Retinal pigment epithelial cell (primary cell): ENCODE results near the gene TMCC1.
"Not testable (repeated sequence)": the region's sequence is repeated elsewhere in the genome, so short reads cannot be mapped to it uniquely, and the experiment has no call there.

Experiments used
- DNase-seq: peaks from one replicate; pipeline ENCODE4 v3.0.0-alpha.2; 2010; ENCODE audit warnings: low read depth
- H3K4me3 ChIP-seq: 2 replicates; pipeline ENCODE4 v1.5.1; 2011; ENCODE audit warnings: mild to moderate bottlenecking, low read length, control low read depth, moderate library complexity
- TF ChIP-seq, protein P1 (sequence below): conservative IDR thresholded peaks from 2 replicates; pipeline ENCODE4 v1.5.1; 2011; ENCODE audit warnings: low read depth, low read length, control low read depth, inconsistent platforms

The TMCC1 gene

DNA sequence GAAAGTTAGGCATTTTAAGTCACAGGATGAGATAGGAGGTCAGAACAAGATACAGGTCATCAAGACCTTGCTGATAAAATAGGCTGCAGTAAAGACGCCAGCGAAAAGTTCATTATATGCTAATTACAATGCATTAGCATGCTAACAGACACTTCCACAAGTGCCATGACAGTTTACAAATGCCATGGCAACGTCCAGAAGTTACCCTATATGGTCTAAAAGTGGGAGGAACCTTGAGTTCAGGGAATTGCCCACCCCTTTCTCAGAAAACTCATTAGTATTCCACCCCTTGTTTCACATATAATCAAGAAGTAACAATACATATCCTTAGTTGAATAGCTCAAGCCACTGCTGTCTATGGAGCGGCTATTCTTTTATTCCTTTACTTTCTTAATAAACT, 194.3 kb downstream of the TMCC1 start:
- TF ChIP-seq, protein P1, sequence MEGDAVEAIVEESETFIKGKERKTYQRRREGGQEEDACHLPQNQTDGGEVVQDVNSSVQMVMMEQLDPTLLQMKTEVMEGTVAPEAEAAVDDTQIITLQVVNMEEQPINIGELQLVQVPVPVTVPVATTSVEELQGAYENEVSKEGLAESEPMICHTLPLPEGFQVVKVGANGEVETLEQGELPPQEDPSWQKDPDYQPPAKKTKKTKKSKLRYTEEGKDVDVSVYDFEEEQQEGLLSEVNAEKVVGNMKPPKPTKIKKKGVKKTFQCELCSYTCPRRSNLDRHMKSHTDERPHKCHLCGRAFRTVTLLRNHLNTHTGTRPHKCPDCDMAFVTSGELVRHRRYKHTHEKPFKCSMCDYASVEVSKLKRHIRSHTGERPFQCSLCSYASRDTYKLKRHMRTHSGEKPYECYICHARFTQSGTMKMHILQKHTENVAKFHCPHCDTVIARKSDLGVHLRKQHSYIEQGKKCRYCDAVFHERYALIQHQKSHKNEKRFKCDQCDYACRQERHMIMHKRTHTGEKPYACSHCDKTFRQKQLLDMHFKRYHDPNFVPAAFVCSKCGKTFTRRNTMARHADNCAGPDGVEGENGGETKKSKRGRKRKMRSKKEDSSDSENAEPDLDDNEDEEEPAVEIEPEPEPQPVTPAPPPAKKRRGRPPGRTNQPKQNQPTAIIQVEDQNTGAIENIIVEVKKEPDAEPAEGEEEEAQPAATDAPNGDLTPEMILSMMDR: no peak
- no peak overlapping the region for H3K4me3 ChIP-seq
- DNase-seq: no peak

GRCh38 chr3:129697229-129697969, 196.1 kb downstream of the TMCC1 start:
- DNase-seq: no peak
- H3K4me3 ChIP-seq: no peak overlapping the region
- TF ChIP-seq, protein P1: no peak

DNA sequence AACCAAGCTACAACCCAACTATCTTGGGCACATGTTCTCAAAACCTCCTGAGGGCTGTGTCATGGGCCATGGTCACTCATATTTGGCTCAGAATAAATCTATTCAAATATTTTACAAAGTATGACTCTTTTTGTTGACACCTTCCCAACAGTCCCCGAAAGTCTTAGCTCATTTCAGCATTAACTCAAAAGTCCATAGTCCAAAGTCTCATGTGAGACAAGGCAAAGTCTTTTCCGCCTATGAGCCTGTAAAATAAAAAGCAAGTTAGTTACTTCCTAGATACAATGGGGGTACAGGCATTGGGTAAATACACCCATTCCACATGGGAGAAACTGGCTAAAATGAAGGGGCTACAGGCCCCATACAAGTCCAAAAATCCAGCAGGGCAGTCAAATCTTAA, 197.1 kb downstream of the TMCC1 start:
- not testable (repeated sequence) for DNase-seq, H3K4me3 ChIP-seq

DNA sequence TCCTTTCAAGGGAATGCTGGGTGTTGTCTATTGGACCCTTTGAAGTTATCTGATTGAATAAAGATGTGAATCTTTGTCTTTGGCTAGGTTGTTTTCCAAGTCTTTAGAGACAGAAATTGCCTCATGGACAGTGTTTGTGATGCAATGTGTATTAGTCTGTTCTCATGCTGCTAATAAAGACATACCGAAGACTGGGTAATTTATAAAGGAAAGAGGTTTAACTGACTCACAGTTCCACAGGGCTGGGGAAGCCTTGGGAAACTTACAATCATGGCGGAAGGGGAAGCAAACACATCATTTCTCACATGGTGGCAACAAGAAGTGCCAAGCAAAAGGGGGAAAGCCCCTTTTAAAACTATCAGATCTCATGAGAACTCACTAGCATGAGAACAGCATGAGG, 198.3 kb downstream of the TMCC1 start:
- TF ChIP-seq, protein P1: no peak
- no peak for DNase-seq
- H3K4me3 ChIP-seq: no peak overlapping the region

DNA sequence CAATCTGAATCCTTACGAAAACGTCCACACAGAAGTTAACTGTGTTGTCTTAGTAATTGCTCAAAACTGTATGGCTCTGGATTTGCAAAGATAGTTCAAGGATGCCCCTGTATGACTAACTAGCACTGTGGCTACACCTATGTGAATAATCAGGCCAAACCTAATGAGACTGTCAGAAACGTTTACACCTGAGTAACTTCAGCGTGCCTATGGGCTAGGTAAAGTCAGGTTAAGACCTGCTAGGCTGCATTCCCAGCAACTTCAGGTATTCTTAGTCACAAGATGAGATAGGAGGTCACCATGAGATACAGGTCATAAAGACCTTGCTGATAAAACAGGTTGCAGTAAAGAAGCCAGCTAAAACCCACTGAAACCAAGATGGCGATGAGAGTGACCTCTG, 199.3 kb downstream of the TMCC1 start:
- H3K4me3 ChIP-seq: no peak overlapping the region
- TF ChIP-seq, protein P1: no peak
- no peak for DNase-seq

DNA sequence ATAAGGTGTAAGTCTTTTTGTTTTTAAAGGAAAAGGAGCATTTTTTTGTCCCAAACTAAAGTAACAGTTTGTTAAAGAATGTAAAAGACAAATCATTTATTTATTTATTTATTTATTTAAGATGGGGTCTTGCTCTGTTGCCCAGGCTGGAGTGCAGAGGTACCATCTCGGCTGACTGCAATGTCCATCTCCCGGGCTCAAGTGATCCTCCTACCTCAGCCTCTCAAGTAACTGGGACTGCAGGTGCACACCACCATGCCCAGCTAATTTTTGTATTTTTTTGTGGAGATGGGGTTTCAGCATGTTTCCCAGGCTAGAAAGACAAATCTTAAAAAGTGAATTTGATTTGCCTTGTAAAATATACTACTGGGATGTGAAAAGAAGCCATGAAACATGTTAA, 200.8 kb downstream of the TMCC1 start:
- no peak for DNase-seq
- H3K4me3 ChIP-seq: no peak overlapping the region
- TF ChIP-seq, protein P1: no peak

- DNase-seq: no peak
- TF ChIP-seq, protein P1: no peak
These were observed 202.5 kb downstream of the TMCC1 start for GRCh38 chr3:129690963-129691362.

More at GRCh38 chr3:129690963-129691362, 202.5 kb downstream of the TMCC1 start:
- no peak overlapping the region for H3K4me3 ChIP-seq
